GM12874 (cell line): ENCODE measurements around the gene ADPRHL1.

ENCODE experiments used
- TF ChIP-seq, protein P1 (sequence below): IDR thresholded peaks from 2 replicates; pipeline ENCODE4 v1.5.1; 2011; ENCODE audit warnings: low read depth, mild to moderate bottlenecking, control low read depth, low read length, moderate library complexity; ENCODE audit not compliant: insufficient read depth

ADPRHL1 gene

DNA sequence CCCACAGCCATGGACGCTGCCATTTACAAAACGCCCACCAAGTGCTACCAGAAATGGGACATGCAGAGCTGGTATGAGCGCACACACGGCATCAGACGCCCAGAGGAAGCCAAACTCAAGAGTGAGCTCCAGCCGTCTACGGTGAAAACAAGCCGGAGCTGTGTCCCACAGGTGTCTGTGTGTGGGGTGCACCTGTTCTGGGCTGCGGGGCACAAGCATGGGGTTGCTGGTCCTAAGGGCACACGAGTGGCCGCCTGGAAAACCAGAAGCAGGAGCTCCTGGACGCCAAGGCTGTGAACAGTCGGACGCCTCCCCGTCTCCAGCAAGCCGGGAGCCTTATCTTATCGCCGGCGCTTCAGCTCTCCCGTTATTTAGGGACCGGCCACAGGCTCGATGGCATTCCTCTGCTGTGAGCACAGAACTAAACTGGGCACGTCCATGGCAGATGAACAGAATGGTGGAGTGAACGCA lies 1.3 kb downstream of the ADPRHL1 start:
- TF ChIP-seq, protein P1, sequence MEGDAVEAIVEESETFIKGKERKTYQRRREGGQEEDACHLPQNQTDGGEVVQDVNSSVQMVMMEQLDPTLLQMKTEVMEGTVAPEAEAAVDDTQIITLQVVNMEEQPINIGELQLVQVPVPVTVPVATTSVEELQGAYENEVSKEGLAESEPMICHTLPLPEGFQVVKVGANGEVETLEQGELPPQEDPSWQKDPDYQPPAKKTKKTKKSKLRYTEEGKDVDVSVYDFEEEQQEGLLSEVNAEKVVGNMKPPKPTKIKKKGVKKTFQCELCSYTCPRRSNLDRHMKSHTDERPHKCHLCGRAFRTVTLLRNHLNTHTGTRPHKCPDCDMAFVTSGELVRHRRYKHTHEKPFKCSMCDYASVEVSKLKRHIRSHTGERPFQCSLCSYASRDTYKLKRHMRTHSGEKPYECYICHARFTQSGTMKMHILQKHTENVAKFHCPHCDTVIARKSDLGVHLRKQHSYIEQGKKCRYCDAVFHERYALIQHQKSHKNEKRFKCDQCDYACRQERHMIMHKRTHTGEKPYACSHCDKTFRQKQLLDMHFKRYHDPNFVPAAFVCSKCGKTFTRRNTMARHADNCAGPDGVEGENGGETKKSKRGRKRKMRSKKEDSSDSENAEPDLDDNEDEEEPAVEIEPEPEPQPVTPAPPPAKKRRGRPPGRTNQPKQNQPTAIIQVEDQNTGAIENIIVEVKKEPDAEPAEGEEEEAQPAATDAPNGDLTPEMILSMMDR, result no peak

DNA sequence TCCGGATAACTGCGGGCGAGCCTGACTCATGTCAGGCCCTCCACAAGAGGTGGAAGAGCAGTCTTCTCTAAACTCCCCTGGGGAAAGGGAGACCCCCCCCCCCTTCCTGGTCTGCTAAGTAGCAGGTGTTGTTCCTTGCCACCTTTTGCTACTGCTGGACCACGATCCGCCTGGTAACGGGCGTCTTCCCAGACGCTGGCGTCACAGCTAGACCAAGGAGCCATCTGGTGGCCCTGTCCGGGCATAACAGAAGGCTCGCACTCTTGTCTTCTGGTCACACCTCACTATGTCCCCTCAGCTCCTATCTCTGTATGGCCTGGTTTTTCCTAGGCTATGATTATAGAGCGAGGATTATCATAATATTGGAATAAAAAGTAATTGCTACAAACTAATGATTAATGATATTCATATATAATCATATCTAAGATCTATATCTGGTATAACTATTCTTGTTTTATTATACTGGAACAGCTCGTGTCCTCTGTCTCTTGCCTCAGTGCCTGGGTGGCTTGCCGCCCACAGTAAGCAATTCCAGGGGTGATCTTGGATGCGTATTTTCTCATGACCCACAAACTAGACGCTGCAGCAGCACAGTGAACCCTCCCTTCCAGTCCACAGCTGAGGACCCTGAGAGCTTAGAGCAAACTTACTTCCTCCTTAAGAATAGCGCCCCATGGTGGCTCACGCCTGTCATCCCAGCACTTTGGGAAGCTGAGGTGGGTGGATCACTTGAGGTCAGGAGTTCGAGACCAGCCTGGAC lies 2.2 kb downstream of the ADPRHL1 start:
- TF ChIP-seq, protein P1, result 0 out of 2 replicates have a peak, but pooled peaks have one; percentile 7

DNA sequence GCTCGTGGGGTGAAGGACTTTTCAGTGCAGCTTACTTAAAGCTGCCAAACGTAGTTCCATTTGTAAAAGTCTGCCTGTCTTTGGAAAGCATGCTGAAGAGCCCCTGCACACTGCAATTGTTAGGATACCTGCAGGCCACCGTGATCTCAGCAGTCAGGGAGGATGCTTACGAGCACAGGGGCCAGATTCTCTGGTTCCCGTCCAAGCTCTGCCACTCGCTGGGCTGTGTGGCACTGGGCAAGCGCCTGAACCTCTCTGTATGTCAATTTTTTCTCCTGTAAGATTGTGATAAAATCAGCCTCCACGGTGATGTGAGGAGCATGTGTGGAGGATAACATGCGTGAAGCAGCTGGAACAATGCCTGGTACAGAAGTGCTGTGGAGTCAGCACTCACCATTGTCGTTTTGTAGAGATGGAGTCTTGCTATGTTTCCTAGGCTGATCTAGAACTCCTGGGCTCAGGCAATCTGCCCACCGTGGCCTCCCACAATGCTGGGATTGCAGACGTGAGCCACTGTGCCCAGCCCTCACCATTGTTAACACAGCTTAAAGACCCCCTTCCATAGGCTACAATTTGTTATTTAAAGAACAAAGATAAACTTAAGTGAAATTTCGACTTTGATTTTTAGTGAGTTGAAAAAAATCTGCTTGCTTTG lies 3.5 kb downstream of the ADPRHL1 start:
- TF ChIP-seq, protein P1, result no peak

DNA sequence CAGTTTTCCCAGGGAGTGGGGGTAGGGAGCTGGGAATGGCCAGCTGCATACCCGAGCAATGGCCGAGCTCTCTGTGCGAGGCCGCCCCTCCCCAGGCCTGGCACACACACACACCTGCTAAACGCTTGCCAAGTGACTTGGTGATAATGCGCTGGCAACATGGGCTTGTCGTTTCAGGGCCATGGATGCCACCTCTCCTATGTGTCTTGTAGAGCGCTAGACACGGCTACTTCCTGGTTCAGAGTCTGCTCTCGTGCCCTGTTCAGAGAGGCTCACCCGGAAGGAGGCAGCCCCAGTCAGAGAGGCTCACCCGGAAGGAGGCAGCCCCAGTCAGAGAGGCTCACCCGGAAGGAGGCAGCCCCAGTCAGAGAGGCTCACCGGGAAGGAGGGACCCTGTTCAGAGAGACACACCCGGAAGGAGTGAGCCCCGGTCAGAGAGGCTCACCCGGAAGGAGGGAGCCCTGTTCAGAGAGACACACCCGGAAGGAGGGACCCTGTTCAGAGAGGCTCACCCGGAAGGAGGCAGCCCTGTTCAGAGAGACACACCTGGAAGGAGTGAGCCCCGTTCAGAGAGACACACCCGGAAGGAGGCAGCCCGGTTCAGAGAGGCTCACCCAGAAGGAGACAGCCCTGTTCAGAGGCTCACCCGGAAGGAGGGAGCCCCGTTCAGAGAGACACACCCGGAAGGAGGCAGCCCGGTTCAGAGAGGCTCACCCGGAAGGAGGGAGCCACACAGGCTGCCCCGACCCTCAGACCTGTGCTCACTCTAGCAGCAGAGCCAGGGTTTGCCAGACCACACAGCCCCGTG lies 4.2 kb downstream of the ADPRHL1 start:
- TF ChIP-seq, protein P1, result no peak

DNA sequence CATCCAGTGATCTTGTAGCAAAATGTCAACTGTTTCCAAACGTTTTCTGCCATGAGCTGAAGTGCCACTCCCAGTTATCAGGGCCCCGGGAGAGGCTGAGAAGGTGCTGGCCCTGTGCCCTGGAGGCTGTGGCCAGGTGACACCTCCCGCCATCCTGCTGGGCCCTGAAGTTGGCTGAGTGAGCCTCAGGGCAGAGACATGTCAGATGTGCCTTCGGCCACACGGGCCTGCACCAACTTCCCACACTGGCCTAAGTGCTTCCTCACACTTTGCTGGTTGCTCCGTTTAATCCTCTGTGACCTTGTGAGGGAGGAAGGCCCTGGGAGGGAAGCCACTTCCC lies 4.8 kb downstream of the ADPRHL1 start:
- TF ChIP-seq, protein P1, result no peak

DNA sequence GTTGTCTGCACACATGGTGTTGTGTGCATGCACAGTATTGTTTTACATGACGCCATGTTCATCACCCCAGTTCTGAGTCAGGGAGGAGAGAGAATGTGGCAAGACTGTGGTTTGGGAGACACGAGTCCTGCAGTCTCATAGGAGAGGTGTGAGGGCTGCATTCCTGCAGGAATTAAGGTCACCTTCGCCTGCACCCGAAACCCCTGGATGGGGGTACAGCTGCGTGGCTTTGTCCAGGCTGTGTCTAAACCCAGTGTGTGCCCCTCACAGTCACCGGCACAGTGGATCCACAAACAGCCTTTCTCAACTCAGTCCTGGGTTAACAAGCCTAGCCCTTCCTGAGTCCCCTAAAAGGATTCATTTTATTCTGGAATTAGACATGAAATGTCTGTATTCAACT lies 5.7 kb downstream of the ADPRHL1 start:
- TF ChIP-seq, protein P1, result no peak

DNA sequence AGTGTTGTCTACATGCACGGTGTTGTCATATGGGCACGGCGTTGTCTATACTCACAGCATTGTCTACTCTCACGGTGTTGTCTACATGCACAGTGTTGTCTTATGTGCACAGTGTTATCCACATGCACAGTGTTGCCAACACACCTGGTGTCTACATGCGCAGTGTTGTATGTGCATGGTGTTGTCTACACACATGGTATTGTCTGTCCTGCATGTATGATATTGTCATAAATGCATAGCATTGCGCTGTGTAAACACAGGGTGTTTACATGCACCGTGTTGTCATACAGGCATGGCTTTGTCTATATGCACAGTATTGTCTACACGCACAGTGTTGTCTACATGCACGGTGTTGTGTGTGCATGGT lies 6.8 kb downstream of the ADPRHL1 start:
- TF ChIP-seq, protein P1, result no peak
